ENCODE measurements around the gene TCF4. TPM values are rescaled to one million over a fixed set of nuclear protein-coding genes. Genes with fewer than 3 reads are reported as not detected.

TCF4 gene
- total RNA-seq, 2 experiments from 2014 or later, result 75.9 to 76.0 TPM

GRCh38 chr18:55354795-55355194 lies 233.2 kb downstream of the TCF4 start:
- intact Hi-C loops (cut with micrococcal nuclease; ENCODE audit: unreplicated experiment), result loop anchor here (5.0 kb wide), 1 partner anchor 908 kb away; no protein-coding TSS in a partner anchor
- CTCF ChIA-PET (ENCODE audit: unreplicated experiment), result no interaction called here
- H2AFZ ChIP-seq (ENCODE audit: low read length), result no peak overlapping the region

DNA sequence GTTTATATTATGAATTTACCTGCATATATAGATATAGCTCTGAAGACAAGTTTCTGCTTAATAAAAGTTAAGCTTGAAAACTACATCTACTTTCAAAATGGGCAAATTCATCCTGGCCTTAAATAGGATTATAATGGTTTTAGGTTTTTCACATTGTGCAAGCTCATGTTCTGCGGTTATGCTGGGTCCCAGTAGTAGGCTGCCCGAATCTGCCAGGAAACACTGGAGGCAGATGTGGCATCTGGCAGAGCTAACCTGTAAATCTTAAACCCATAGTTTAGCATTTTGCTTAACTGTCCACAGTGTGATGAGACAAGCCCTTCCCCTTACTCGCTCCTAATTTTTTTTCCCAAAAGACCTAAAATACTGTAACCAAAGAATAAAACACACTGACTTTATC lies 234.2 kb downstream of the TCF4 start:
- H3K36me3 ChIP-seq (ENCODE audit: insufficient read depth, low read length), result 0 out of 2 replicates have a peak, but pooled peaks cover 6% of the 10 kb centered on the region
- H3K4me3 ChIP-seq (ENCODE audit: low read depth, low read length, poor library complexity, severe bottlenecking), result no peak overlapping the region
- intact Hi-C loops (cut with micrococcal nuclease; ENCODE audit: unreplicated experiment), result no loop called here
- no peak overlapping the region for H3K4me2 ChIP-seq (ENCODE audit: low read length)
- H3K4me1 ChIP-seq (ENCODE audit: insufficient read depth, low read length, poor library complexity, severe bottlenecking), result no peaks in the 10 kb centered on the region
- H2AFZ ChIP-seq (ENCODE audit: low read length), result no peak overlapping the region
- BruUV-seq (replicated peaks), result no TSS peak
- H3K27ac ChIP-seq (ENCODE audit: low read depth, low read length, poor library complexity, severe bottlenecking), result no peak overlapping the region
- ChIA-PET POLR2A (no interaction called here), CTCF (ENCODE audit: unreplicated experiment) (no interaction called here)
- DNase-seq (ENCODE audit: low spot score), result no peak
- no peaks in the 10 kb centered on the region for H3K9me2 ChIP-seq (ENCODE audit: insufficient read depth, low read length)
- H4K20me1 ChIP-seq (ENCODE audit: insufficient read depth, low read length), result no peaks in the 10 kb centered on the region
- TF ChIP-seq CTCF (conservative IDR thresholded peaks at IDR 0.05; ENCODE audit: low read length), result no peak
- TF ChIP-seq EZH2phosphoT487 (IDR thresholded peaks at IDR 0.05; ENCODE audit: borderline replicate concordance, low read depth, low read length), result no peak
- H3K79me2 ChIP-seq (ENCODE audit: insufficient read depth, low read depth, low read length), result no peaks in the 10 kb centered on the region
- no peaks in the 10 kb centered on the region for H3K9me3 ChIP-seq (ENCODE audit: low read length)

More at GRCh38 chr18:55354795-55355194, 233.2 kb downstream of the TCF4 start:
- H4K20me1 ChIP-seq (ENCODE audit: insufficient read depth, low read length), result no peaks in the 10 kb centered on the region
- H3K36me3 ChIP-seq (ENCODE audit: insufficient read depth, low read length), result 0 out of 2 replicates have a peak, but pooled peaks cover 3% of the 10 kb centered on the region
- no peak overlapping the region for H3K27ac ChIP-seq (ENCODE audit: low read depth, low read length, poor library complexity, severe bottlenecking)
- POLR2A ChIA-PET, result no interaction called here
- H3K9me2 ChIP-seq (ENCODE audit: insufficient read depth, low read length), result no peaks in the 10 kb centered on the region
- no peaks in the 10 kb centered on the region for H3K9me3 ChIP-seq (ENCODE audit: low read length)
- no peaks in the 10 kb centered on the region for H3K79me2 ChIP-seq (ENCODE audit: insufficient read depth, low read depth, low read length)
- H3K4me2 ChIP-seq (ENCODE audit: low read length), result no peak overlapping the region
- BruUV-seq (replicated peaks), result no TSS peak
- DNase-seq (ENCODE audit: low spot score), result no peak
- TF ChIP-seq CTCF (conservative IDR thresholded peaks at IDR 0.05; ENCODE audit: low read length) (no peak), EZH2phosphoT487 (IDR thresholded peaks at IDR 0.05; ENCODE audit: borderline replicate concordance, low read depth, low read length) (no peak)
- no peak overlapping the region for H3K4me3 ChIP-seq (ENCODE audit: low read depth, low read length, poor library complexity, severe bottlenecking)
- H3K4me1 ChIP-seq (ENCODE audit: insufficient read depth, low read length, poor library complexity, severe bottlenecking), result no peaks in the 10 kb centered on the region

GRCh38 chr18:55353391-55353790 lies 234.6 kb downstream of the TCF4 start:
- Histone ChIP-seq H3K4me2 (ENCODE audit: low read length) (no peak overlapping the region), H3K36me3 (ENCODE audit: insufficient read depth, low read length) (0 out of 2 replicates have a peak, but pooled peaks cover 6% of the 10 kb centered on the region), H3K4me3 (ENCODE audit: low read depth, low read length, poor library complexity, severe bottlenecking) (no peak overlapping the region), H3K9me3 (ENCODE audit: low read length) (no peaks in the 10 kb centered on the region), H3K4me1 (ENCODE audit: insufficient read depth, low read length, poor library complexity, severe bottlenecking) (no peaks in the 10 kb centered on the region), H4K20me1 (ENCODE audit: insufficient read depth, low read length) (no peaks in the 10 kb centered on the region), H2AFZ (ENCODE audit: low read length) (no peak overlapping the region), H3K9me2 (ENCODE audit: insufficient read depth, low read length) (no peaks in the 10 kb centered on the region), H3K27ac (ENCODE audit: low read depth, low read length, poor library complexity, severe bottlenecking) (no peak overlapping the region), H3K79me2 (ENCODE audit: insufficient read depth, low read depth, low read length) (no peaks in the 10 kb centered on the region)
- no TSS peak for BruUV-seq (replicated peaks)
- DNase-seq (ENCODE audit: low spot score), result no peak
- ChIA-PET CTCF (ENCODE audit: unreplicated experiment) (no interaction called here), POLR2A (no interaction called here)
- intact Hi-C loops (cut with micrococcal nuclease; ENCODE audit: unreplicated experiment), result no loop called here
- no peak for TF ChIP-seq CTCF (conservative IDR thresholded peaks at IDR 0.05; ENCODE audit: low read length)
- no peak for TF ChIP-seq EZH2phosphoT487 (IDR thresholded peaks at IDR 0.05; ENCODE audit: borderline replicate concordance, low read depth, low read length)

All from OCI-LY7 (cell line).